ENCODE data around the gene ARMC8. TPM values are rescaled to one million over a fixed set of nuclear protein-coding genes. Genes with fewer than 3 reads are reported as not detected.
A peak's percentile ranks its signal among the peaks of the same experiment; 100 is the strongest.

The ARMC8 gene
- total RNA-seq, 1 donor from 2014 or later = 34.0 TPM

- DNase-seq = no peak
- no peak for ATAC-seq
- intact Hi-C loops (cut with micrococcal nuclease) = no loop called here
These were observed 144.2 kb downstream of the ARMC8 start for GRCh38 chr3:138331143-138331894.

GRCh38 chr3:138332472-138333073, 145.5 kb downstream of the ARMC8 start:
- intact Hi-C loops (cut with micrococcal nuclease) = no loop called here
- DNase-seq (no peak), ATAC-seq (no peak)

GRCh38 chr3:138334608-138335007, 147.5 kb downstream of the ARMC8 start:
- intact Hi-C loops (cut with micrococcal nuclease) = no loop called here
- no peak for ATAC-seq
- no peak for DNase-seq

- intact Hi-C loops (cut with micrococcal nuclease) = no loop called here
- no peak for ATAC-seq
- no peak for DNase-seq
These were observed 149.4 kb downstream of the ARMC8 start for GRCh38 chr3:138336454-138336999.

- peak; percentile 80 for ATAC-seq
- intact Hi-C loops (cut with micrococcal nuclease) = no loop called here
- no peak for DNase-seq
These were observed 151.1 kb downstream of the ARMC8 start for GRCh38 chr3:138338244-138338643.

GRCh38 chr3:138338811-138339210, 151.7 kb downstream of the ARMC8 start:
- intact Hi-C loops (cut with micrococcal nuclease) = no loop called here
- peak; percentile 63 for ATAC-seq
- peak; percentile 46 for DNase-seq

- intact Hi-C loops (cut with micrococcal nuclease) = no loop called here
- no peak for ATAC-seq
These were observed 153.4 kb downstream of the ARMC8 start for GRCh38 chr3:138340511-138340910.

GRCh38 chr3:138344754-138345153, 157.7 kb downstream of the ARMC8 start:
- no peak for ATAC-seq
- intact Hi-C loops (cut with micrococcal nuclease) = no loop called here

More at GRCh38 chr3:138340511-138340910, 153.4 kb downstream of the ARMC8 start:
- DNase-seq = no peak

More at GRCh38 chr3:138344754-138345153, 157.7 kb downstream of the ARMC8 start:
- no peak for DNase-seq

Other genes starting within 250 kb of the ARMC8 start
- gene CLDN18, start 177.1 kb upstream of the ARMC8 start, total RNA-seq = not detected
- gene DZIP1L, start 71.7 kb upstream of the ARMC8 start, total RNA-seq = 5.7 TPM
- not detected for gene A4GNT, start 54.9 kb upstream of the ARMC8 start, total RNA-seq
- 7.3 TPM for gene DBR1, start 12.4 kb upstream of the ARMC8 start, total RNA-seq
- 0.59 TPM for gene NME9, start 142.6 kb downstream of the ARMC8 start, total RNA-seq
- gene MRAS, start 161.3 kb downstream of the ARMC8 start, total RNA-seq = 405 TPM
- 1.2 TPM for gene ESYT3, start 247.3 kb downstream of the ARMC8 start, total RNA-seq

Data from left ventricle myocardium superior (tissue), 1 donor.